ENCODE measurements around the gene NHSL2.

- TF ChIP-seq GATA2 (IDR thresholded peaks at IDR 0.05; ENCODE audit: low read depth, low read length) (no peak), GATA3 (IDR thresholded peaks at IDR 0.05; ENCODE audit: low read depth, low read length) (no peak)
Observed at GRCh38 chrX:72133851-72134546, 223.4 kb downstream of the NHSL2 start.
